GM04504 (cell line): ENCODE data around the gene PRLR.

Experiments used
- DNase-seq: peaks from one replicate; pipeline ENCODE4 v3.0.0-alpha.2; 2012; ENCODE audit warnings: low read depth

The PRLR gene

DNA sequence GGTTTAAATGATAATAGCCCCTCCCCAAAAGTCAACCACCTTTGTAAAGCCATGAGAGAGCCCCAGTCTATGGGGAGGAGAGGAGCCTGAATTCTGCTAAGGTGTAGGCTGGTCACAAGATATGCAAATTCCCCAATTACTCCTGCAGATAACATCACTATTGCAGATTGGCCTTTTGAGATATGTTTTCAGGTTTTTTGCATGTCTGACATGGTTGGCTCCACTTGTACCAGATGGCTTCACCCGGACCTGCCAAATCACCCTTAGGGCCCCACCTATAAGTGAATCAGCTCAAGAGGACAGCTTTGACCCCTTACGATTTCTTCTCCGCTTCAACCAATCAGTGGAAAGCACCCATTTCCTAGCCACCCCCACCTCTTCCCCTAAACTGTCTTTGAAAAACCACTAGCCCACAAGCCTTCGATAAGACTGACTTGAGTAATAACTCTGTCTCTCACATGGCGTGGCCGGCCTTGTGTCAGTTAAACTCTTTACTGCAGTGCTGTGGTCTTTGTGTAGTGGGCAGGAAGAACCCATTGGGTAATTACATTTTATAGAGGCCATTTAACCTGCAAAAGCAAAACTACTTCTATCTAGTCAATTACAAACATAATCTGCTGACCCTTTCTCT lies 69.7 kb downstream of the PRLR start:
- no peak for DNase-seq

DNA sequence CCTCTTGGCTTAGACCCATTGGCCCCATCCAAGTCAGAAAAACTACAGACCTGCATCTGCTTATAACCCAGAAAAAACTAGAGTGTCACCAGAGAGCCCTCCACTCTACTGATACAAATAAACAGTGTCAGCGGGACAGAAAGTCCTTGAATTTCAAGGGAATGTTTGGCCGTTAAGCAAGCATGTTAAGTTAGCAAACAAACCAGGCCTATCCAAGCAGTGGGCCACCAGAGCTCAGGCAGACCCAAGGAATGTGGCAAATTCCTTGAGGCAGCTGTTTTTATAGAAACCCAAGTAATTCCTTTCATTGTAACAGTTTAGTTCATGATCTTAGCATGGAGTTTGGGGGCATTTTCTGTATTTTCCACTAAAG lies 70.9 kb downstream of the PRLR start:
- no peak for DNase-seq

DNA sequence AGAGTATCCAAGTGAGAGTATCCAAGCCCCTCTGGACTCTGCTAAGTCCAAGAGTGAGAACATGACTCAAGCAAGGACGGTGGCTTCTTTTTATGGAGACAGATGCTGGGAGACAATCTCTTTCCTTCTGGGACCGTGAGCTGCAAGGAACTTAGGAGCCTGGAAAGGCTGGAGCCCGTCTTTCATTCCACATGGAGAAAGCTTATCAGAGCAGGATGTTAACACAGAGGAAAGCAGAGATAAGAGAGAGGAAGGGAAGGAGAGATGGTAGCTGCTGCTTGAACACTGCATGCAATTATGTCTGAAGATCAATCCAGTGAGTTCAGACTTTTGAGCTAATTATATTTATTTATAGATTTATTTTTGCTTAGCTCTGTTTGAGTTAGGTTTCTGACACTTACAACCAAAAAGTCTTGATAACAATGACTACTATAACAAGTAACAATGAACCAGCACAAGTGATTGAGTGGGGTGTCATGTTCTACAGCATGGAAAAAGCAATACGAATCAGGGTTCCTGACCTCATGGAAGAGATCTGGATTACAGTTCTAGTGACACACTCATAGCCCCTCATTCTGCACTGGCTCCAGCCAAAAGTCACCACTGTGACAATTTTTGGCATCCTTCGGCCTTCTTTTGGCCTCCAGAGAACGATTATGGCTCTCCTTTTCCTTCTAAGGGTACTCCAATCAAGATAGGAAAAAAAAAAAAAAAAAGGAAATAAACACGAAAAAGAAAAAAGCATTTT lies 71.5 kb downstream of the PRLR start:
- no peak for DNase-seq

DNA sequence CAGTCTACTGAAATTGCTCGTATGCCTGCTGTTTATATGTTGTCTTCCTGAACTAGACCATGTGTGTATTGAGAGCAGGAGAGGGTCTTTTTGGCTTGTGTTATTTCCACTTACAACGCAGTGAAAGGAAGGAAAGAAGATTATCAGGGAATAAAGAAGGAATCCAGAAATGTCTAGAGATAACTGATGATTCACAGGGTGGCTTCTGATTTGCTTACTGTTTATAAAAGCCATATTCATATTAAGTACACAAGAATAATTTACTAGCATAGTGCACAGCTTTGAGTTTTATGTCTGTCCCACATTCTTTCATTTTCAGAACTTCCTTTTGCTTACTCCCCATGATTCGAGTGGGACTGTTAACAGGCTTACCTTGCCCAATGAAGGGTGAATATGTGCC lies 72.1 kb downstream of the PRLR start:
- no peak for DNase-seq

DNA sequence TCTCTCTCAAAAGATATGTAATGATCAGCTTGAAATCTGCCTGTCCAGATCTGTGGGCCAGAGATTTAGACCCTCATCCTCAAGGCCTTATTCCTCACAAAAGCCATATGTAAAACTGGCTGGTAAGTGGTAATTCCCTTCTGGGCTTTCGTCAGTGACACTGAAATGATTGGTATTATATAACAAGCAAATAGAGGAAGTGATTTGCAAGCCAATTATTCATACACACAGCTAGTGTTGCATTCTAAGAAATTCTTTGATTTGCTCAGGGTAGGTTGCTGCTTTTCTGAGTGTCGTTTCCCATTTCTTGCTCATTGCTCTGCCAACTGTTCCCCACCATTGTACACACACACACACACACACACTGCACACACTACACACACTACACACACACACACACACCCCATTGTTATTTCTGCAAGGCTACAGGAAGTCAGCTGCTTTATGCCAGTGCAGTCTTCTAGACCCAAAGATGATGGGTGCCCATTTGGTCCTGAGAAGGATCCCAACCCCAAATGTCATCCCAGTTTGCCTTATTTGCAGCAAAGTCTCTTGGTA lies 76.8 kb downstream of the PRLR start:
- no peak for DNase-seq

DNA sequence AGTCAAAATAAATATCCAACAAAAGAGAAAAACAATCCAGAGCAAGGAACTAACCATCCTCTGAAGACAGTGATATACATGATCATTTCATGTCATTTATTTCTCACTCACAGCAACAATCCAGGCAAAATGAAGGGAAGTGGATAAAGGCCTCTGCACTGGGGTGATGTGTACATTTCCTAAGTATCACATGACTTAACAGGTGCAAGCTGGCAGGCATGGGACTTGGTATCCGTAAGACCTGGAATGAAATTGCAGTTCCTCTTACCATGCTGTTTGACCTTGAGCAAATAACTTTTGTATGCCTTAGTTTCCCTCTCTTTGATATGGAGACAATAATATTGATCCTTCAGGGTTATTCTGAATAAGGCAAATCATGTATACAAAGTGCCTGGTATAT lies 77.6 kb downstream of the PRLR start:
- DNase-seq: no peak

DNA sequence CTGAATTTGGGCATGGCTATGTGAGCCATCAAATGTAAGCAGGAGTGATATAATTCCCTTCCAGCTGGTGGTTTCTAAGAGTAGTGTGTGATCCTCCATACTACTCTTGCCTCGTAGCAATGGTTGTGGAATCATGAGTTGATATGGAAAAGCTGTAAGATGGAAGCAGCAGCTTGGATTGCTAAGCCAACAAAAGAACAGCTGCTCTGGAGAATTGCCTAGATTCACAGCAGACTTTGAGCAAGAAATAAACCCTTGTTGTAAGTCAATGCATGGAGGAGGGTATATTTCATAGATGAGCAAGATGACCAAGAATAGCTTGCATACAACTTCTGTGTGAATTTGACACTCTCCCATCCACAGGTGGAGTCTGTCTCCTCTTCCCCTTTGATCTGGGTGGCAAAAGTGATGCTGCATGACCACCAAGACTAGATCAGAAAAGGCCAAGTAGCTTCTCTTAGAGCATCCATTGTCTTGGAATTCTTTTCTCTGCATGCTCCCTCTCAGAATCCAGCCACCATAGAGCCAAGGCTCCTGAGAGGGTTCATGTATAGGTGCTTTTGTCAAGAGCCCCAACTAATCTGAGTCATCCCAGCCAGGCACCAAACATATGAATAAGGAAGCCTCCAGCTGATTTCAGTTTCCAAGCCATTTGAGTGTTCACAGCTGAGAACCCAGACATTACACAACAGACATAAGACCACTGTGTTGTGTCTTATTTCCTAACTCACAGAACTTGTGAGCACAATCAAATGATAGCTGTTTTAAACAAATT lies 79.0 kb downstream of the PRLR start:
- no peak for DNase-seq

DNA sequence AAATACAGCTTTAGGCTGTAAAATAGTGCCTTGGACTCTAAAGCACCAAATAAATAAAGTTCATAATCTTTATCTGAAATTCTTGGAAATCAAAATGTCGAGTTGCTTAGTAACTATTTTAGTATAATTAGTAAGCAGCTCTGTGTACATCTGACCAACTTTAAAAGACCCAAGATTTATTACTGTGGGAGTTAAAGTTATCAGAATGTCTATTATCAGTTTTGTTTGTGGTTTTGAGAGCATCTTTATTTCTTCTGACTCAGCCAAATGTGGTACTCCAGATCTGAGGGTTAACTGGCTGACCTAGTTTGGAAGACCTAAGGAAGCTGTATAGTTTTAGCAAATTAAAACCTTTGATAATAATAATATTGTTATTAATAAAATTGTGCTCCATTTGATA lies 81.2 kb downstream of the PRLR start:
- no peak for DNase-seq

DNA sequence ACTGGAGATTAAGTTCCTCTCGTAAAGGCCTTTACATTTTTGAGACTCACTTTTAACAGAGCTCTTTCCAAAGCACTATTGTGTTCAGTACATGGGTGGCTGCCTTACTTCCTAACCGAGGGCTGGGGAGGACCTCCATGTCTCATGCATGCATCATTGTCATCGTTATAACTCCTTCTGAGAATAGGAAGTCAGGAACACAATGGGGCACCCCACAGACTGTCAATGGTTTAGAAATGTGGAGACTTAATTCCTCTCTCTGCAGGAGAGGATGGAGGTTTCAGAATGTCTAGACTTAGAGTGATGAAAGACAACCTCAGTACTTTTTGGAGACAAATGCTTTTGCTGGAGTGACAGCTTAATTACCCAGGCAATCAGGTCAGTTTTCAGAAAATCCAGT lies 83.9 kb downstream of the PRLR start:
- no peak for DNase-seq

DNA sequence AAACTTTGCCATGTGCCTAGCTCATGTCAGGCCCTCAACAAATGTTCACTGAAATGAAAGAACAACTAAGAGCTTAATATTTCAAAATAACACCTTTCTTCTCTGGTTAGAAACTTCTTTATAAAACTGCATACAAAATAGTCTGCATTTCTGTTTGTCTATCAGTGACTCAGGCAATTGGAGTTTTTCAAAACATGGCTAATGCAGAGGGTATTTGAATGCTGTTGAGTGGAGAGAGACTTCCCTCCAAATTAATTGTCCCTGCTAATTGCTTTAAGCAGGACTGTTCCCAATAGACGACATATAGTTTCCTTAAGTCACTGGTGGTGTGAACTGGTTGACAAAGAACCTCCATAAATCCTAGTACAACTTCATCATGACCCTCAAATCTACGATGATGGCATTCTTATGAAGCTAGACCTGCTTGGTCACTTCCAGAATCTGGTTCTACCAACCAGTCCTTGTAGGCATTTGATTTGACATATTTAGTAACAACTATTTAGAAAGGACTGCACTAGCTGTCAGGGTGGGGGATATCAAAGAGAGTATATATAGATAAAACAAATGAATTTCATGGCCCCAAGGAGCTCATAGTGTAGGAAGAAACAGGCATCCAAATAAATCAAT lies 84.5 kb downstream of the PRLR start:
- no peak for DNase-seq

DNA sequence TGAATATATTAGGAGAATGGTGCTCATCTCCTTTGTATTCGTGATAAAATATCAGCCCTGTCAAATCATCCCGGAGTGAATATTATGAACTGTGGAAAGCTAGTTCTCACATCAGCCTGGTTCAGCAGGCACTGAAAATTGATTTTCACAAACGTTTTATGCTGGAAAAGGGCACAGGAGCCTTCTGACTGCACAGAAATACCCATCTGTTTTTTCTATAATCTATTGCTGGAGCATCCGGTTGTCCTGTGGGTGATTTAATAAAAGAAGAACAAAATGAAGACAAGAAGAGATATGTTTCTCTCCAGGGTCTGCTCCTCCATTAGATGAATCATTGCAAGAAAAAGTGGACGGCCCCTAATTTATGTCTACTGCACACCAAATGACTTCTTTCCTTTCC lies 85.3 kb downstream of the PRLR start:
- no peak for DNase-seq

DNA sequence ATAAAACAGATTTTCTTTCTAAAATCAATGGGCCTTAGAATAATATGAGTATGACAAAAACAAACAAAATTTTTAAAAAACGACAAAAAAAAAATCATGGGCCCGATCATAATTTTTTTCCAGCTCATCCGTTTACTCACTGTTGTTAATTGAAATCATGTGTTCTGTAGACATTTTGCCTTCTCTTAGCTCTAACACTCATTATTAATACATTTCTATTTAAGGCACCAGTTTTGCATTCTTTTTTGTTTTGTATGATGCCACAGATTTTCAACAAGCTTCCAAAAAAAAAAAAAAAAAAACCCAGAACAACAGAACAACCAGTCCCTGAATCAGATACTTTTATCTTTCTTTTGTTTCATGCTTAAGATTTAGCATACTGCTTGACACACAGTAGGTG lies 86.4 kb downstream of the PRLR start:
- DNase-seq: no peak

DNA sequence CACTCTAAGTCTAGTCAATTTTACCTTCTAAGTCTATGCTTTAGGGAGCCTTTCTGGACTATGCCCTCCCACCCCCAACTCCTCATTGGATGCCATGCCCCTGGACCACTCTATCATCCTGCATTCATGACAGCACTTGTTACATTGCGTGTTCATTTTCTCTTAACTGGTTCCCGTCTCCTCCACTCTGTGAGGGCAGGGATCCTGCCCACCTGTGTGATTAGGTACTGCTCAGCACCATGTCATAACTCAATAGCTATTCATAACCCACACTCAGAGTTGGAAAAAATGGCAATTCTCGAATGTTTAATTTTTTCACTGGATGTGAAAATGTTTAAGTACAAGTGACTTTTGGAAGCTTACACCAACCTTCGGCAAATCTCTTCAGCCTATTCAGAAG lies 88.5 kb downstream of the PRLR start:
- no peak for DNase-seq

DNA sequence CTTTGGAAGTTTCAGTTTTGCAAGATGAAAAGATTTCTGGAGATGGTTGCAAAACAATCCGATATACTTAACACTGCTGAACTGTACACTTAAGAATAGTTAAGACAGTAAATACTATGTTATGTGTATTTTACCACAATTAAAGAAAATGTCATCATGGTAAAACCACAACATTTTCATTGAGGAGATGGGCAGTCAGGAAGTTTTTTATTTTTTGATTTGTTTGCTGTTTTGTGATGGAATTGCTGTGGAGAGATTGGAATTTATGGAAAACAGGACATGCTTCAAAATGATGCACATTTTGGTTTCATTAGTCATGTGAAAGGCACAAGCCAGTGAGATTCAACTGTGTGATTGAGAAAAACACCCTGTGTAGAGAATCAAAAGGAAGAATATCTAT lies 92.1 kb downstream of the PRLR start:
- DNase-seq: peak; percentile 76

DNA sequence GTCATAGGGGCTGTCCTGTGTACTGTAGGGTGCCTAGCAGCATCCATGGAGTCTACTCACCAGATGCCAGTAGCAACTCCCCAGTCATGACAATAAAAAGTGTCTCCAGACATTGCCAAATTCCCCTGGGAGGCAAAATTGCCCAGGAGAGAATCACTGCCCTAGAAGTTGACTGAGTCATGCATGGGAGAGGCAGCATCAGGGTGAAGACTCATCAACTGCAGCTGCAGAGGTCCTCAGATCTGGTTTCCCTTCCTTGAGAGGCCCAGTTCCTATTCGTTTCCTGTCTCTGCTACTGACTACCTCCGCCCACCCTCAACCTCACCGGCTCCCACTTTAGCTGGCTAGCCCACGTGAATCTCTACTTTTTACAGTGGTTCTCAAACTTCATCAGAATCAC lies 93.9 kb downstream of the PRLR start:
- peak; percentile 97 for DNase-seq

DNA sequence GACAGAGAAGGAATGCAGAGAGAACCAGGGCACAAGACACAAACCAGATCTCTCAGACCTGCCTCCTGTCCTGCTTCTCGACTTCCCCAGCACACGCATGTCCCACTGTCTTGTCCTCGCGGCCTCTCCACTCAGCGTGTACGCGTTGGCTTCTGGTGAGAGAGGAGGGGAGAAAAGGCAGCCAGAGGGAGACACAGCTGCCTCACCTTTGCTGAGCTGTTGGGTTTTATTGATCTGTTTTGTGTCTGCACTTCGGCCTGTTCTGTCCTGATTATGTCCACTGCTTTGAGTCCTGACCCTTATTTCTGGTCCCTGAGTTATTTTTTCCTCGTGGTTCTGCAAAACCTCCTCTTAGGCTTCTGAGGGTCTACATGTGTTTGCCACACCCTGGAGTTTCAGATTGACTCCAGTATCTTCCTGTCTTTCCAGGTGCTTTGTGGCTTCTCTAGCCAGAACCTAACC lies 95.0 kb downstream of the PRLR start:
- no peak for DNase-seq

DNA sequence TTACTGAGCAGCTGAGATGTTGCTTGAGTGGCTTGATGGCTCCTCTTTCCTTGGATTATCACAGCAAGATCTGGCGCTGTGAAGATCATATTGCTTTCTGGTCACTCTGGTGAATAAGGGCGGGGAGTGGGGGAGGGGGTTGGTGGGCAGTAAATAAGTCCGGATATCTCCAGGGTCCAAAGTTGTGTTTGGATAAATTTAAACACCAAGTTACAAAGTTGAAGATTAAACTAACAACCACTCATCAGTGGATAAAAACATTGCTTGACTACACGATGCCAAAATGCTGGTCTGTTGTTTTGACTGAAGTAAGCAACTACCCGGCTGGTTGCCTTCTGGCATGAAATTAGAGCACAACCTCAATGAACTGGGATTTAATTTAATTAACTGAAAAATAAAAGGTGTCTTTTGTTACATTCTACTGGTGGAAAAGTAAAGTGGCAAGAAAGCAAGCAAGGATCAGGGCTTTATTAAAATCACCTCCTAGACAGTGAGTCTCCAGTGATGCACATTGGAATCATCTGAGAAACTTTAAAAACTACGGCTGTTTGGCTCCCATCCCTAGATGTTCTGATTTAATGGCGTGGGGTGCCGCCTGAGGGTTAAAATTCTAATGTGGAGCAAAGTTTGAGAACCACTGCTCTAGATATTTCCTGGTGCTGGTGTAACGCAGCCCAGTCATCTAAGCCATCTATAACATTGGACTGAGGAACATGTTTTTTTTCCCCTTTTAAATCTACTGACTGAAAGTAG lies 95.8 kb downstream of the PRLR start:
- DNase-seq: no peak

DNA sequence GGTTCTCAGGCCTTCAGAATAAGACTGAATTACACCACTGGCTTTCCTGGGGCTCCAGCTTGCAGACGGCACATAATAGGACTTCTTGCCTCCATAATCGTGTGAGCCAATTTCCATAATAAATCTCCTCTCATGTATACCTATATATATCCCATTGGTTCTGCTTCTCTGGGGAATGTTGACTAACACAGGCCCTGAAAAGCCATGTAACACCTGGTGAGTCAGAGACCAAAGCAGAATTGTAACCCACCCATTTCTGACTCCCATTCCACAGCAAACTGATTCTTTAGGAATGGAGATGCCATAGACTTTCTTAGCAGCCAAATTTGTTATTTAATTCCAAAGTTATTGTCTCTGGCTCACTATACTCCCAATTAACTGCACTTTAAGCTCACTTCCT lies 97.1 kb downstream of the PRLR start:
- DNase-seq: no peak

DNA sequence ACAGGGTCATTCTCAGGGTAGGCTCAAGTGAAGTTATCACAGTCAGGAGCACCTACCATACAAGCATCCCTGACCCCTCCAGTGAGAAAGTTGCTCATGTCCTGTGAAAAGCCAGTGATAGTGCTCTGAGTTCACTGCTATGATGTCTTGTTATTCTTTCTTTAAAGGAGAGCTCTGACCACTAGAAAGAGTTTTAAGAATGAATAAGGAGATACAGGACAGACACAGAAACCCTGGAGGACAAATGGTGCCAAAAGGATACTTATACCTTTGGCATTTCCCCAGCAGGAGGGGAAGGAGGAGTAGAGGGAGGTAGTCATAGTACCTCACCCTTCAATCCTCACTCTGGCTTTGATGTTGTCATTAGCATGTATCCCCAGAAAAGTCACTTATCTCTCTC lies 98.6 kb downstream of the PRLR start:
- no peak for DNase-seq

DNA sequence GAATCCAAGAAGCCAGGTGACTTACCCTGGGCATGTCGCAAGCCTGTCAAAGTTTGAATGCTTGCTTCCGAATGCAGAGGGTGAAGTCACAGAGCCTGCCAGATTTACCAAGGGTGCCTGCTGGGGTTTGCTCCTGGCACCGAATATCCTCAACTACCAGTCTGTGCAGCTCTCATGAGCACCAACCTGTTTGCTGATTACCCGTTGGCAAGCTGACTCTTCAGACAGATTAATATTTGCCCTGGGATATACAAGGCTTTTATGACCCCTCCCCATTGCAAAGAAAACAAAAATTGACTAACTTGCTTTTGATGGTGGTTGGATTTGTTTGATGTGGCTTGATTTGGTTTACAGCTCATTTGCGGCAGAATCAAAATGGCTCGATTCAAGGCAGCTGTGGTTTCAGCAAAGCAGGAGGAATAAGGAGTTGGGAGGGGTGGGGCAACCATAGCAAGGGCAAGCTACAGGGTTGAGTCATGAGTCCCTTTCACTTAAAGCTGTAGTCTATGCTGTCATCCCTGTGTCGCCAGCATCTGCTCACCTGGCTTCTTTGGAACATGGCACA lies 100.3 kb downstream of the PRLR start:
- DNase-seq: no peak

DNA sequence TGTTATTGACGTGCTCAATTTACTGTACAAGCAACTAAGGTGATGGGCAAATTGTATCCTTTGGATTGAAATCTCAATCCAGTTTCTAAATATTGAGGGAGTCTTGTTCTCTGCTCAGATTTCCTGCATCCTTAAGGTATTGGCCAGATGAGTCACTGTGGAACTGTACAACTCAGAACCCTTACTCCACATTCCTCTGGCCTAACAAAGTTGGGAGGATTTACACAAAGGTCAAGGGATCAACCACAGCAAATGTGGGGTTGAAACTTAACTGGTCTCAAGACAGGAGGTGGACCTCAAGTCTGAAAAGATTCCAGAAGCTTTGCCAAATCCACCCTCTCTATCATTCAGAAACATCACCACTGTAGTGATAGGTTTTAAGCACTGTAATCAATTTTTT lies 101.0 kb downstream of the PRLR start:
- peak; percentile 85 for DNase-seq
